Ishikawa (cell line): Measurements from ENCODE around the gene SLC2A4.

Experiments used
- EGR1 ChIP-seq: IDR thresholded peaks from 2 replicates; pipeline ENCODE4 v1.6.1; 2012
- TF ChIP-seq, protein P1 (sequence below): IDR thresholded peaks from 2 replicates; pipeline ENCODE4 v1.6.1; 2012

DNA sequence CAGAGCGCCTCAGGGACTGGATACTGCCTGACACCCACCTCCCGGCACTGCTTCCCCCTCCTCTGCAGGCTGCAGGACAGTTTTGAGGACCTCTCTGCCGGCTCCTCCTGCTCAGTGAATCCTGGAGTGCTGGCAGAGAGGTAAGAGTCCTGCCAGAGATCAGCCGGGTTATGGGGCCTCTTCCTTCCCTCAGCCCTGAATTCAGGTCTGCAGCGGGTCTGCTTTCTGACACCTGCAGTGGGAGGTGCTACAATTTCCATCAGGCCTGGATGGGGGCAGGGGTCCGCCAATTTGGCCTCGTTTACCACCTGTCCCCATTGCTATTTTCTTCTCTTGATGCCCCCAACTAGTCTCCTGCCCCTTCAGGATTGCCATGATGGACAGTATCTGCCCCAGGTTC is 50.6 kb downstream of the SLC2A4 start:
- TF ChIP-seq, protein P1, sequence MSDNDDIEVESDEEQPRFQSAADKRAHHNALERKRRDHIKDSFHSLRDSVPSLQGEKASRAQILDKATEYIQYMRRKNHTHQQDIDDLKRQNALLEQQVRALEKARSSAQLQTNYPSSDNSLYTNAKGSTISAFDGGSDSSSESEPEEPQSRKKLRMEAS, result no peak
- TF ChIP-seq EGR1, result no peak
